Testis (tissue), 2 donors: ENCODE results near the gene XYLT1.

Experiments
- POLR2A ChIP-seq: fragments of 450-650 bp; IDR thresholded peaks from one replicate; pipeline ENCODE4 v1.6.1; 2017; ENCODE audit warnings: antibody characterized with exemption, mild to moderate bottlenecking, moderate library complexity
- TF ChIP-seq, protein P1 (sequence below), 3 experiments: fragments of 450-650 bp in 2 of 3; fragments of 200-600 bp in 1 of 3; sonication (generic) in 1 of 3; IDR thresholded peaks; one replicate each; pipeline ENCODE4 v1.5.1; 2016 to 2019; ENCODE audit warnings: antibody characterized with exemption in 3 of 3, mild to moderate bottlenecking in 2 of 3, moderate library complexity in 1 of 3

DNA sequence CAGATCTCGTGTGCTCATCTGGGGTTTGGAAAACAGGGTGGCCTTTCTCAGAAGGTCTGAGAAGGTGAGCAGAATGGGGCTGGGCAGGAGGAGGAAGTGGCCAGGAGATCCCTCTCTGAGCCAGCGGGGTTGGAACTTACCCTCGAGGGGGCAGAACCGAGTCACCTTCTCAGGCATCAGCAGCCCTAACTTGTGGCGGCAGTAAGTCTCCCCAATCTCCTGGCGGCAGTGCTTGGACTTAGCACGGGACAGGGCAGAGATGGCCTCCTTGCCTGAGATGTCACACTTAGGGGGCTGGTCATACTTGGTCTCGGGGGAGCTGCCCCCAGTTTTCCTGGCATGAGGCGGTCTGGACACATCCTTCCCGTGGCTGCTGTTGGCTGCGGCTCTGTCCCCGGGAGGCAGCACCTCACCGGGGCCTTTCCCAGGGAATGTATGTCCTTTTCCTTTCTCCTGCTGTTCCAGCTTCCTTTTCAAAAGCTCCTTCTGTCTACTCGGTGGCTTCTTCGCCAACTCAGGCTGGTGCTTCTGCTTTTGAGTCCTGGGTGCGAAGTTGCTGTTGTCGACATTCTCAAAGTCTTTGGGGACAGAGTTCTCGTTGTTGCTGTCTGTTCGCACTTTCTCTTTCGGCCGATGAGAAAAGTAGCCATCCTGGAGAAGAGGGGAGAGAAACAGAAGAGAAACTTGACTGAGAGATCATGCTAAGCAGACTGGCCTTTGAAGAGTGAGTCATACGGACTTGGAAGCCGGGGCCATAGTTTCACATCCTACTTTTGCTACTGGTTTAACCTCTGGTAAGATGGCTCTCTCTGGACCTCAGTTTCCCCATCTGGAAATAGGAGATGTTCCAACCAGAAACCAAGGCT, 211.7 kb downstream of the XYLT1 start:
- TF ChIP-seq, protein P1, sequence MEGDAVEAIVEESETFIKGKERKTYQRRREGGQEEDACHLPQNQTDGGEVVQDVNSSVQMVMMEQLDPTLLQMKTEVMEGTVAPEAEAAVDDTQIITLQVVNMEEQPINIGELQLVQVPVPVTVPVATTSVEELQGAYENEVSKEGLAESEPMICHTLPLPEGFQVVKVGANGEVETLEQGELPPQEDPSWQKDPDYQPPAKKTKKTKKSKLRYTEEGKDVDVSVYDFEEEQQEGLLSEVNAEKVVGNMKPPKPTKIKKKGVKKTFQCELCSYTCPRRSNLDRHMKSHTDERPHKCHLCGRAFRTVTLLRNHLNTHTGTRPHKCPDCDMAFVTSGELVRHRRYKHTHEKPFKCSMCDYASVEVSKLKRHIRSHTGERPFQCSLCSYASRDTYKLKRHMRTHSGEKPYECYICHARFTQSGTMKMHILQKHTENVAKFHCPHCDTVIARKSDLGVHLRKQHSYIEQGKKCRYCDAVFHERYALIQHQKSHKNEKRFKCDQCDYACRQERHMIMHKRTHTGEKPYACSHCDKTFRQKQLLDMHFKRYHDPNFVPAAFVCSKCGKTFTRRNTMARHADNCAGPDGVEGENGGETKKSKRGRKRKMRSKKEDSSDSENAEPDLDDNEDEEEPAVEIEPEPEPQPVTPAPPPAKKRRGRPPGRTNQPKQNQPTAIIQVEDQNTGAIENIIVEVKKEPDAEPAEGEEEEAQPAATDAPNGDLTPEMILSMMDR (IDR thresholded peaks at IDR 0.05) = no peak
- no peak for TF ChIP-seq POLR2A
